IMR-90 (cell line): Measurements from ENCODE around the gene SOX6. TPM values are rescaled to one million over a fixed set of nuclear protein-coding genes. Genes with fewer than 3 reads are reported as not detected.

Source experiments
- ATAC-seq: fragments of 200-7000 bp; cut with Tn5 transposase; 2 replicates; pipeline ENCODE4 v1.9.1; 2020; ENCODE audit warnings: low read depth, mild to moderate bottlenecking, moderate library complexity
- BruUV-seq: library from RNA; stranded (reverse); fragments of 400-500 nt; replicated peaks from 2 replicates; lab custom pipeline; 2021; lab: Mats Ljungman, UMichigan
- CTCF ChIA-PET: fragments of 300-600 bp; formaldehyde crosslinking; extraction: SDS; loops from one replicate; lab custom pipeline; 2021; ENCODE audit warnings: antibody characterized with exemption; lab: Yijun Ruan, JAX
- POLR2A ChIA-PET: fragments of 300-600 bp; sonication (Branson Sonifier 250); formaldehyde crosslinking; loops from one replicate; lab custom pipeline; 2022; ENCODE audit warnings: antibody characterized with exemption; ENCODE audit not compliant: unreplicated experiment; lab: Charles Lee
- DNase-seq: peaks from one replicate; pipeline ENCODE4 v3.0.0; 2013
- H2AFZ ChIP-seq: replicated peaks from 2 replicates; pipeline ENCODE3; 2013; ENCODE audit warnings: low read length, mild to moderate bottlenecking; ENCODE audit not compliant: poor library complexity
- H2AK5ac ChIP-seq: 2 replicates; pipeline ENCODE4 v1.6.1; 2013; ENCODE audit warnings: low read depth, low read length, inconsistent platforms
- H2AK9ac ChIP-seq: replicated peaks from 2 replicates; pipeline ENCODE3; 2013; ENCODE audit warnings: mild to moderate bottlenecking, low read depth, low read length, moderate library complexity; ENCODE audit not compliant: poor library complexity
- H2BK120ac ChIP-seq: 2 replicates; pipeline ENCODE4 v1.6.1; 2013; ENCODE audit warnings: low read depth, low read length, inconsistent platforms
- H2BK15ac ChIP-seq: 3 replicates; pipeline ENCODE4 v1.6.1; 2013; ENCODE audit warnings: low read depth, low read length, inconsistent platforms
- H2BK20ac ChIP-seq: 2 replicates; pipeline ENCODE4 v1.6.1; 2013; ENCODE audit warnings: low read depth, mild to moderate bottlenecking, inconsistent platforms, low read length, moderate library complexity
- H2BK5ac ChIP-seq: 2 replicates; pipeline ENCODE4 v1.6.1; 2013; ENCODE audit warnings: mild to moderate bottlenecking, low read depth, low read length, inconsistent platforms; ENCODE audit not compliant: poor library complexity, severe bottlenecking
- H3K14ac ChIP-seq: replicated peaks from 2 replicates; pipeline ENCODE4 v1.6.1; 2013; ENCODE audit warnings: low read depth, low read length, inconsistent platforms
- H3K18ac ChIP-seq: 2 replicates; pipeline ENCODE4 v1.6.1; 2013; ENCODE audit warnings: low read depth, low read length, control low read depth
- H3K23ac ChIP-seq: 2 replicates; pipeline ENCODE4 v1.6.1; 2013; ENCODE audit warnings: low read depth, low read length, inconsistent platforms
- H3K27ac ChIP-seq: 2 replicates; pipeline ENCODE4 v1.5.1; 2013; ENCODE audit warnings: mild to moderate bottlenecking, control low read depth, low read length; ENCODE audit not compliant: insufficient read depth
- H3K27me3 ChIP-seq: 2 replicates; pipeline ENCODE4 v1.6.1; 2013; ENCODE audit warnings: low read length; ENCODE audit not compliant: control insufficient read depth, insufficient read depth
- H3K36me3 ChIP-seq: 2 replicates; pipeline ENCODE4 v1.6.1; 2013; ENCODE audit warnings: low read length, mixed read lengths; ENCODE audit not compliant: control insufficient read depth, insufficient read depth
- H3K4ac ChIP-seq: 2 replicates; pipeline ENCODE4 v1.6.1; 2013; ENCODE audit warnings: low read depth, low read length, inconsistent platforms
- H3K4me1 ChIP-seq: 2 replicates; pipeline ENCODE4 v1.6.1; 2013; ENCODE audit warnings: low read length, mixed read lengths; ENCODE audit not compliant: control insufficient read depth, insufficient read depth
- H3K4me2 ChIP-seq: 2 replicates; pipeline ENCODE4 v1.6.1; 2013; ENCODE audit warnings: low read depth, mild to moderate bottlenecking, control low read depth, low read length, moderate library complexity
- H3K4me3 ChIP-seq: 2 replicates; pipeline ENCODE4 v1.5.1; 2013; ENCODE audit warnings: low read depth, mild to moderate bottlenecking, control low read depth, low read length, moderate library complexity; ENCODE audit not compliant: insufficient read depth
- H3K56ac ChIP-seq: 2 replicates; pipeline ENCODE4 v1.6.1; 2013; ENCODE audit warnings: low read length, inconsistent platforms; ENCODE audit not compliant: insufficient read depth; ENCODE audit errors: extremely low read depth
- H3K79me1 ChIP-seq, 2 experiments: 2 replicates each; pipeline ENCODE4 v1.6.1; 2013; ENCODE audit warnings: low read length in 2 of 2, inconsistent platforms in 1 of 2, low read depth in 1 of 2
- H3K9ac ChIP-seq: 2 replicates; pipeline ENCODE4 v1.6.1; 2013; ENCODE audit warnings: low read depth, low read length, control low read depth
- H3K9me1 ChIP-seq: 2 replicates; pipeline ENCODE4 v1.6.1; 2013; ENCODE audit warnings: low read length, inconsistent platforms; ENCODE audit not compliant: insufficient read depth
- H3K9me3 ChIP-seq: 2 replicates; pipeline ENCODE4 v1.6.1; 2013; ENCODE audit warnings: low read length; ENCODE audit not compliant: control insufficient read depth, insufficient read depth
- H4K20me1 ChIP-seq: 2 replicates; pipeline ENCODE4 v1.6.1; 2013; ENCODE audit warnings: low read length, inconsistent platforms; ENCODE audit not compliant: insufficient read depth
- H4K5ac ChIP-seq: 2 replicates; pipeline ENCODE4 v1.6.1; 2013; ENCODE audit warnings: mild to moderate bottlenecking, low read depth, low read length, control low read depth
- H4K8ac ChIP-seq, 2 experiments: 2 replicates each; pipeline ENCODE4 v1.6.1; 2013; ENCODE audit warnings: low read depth in 2 of 2, low read length in 2 of 2, control low read depth in 1 of 2, inconsistent platforms in 1 of 2
- H4K91ac ChIP-seq: 2 replicates; pipeline ENCODE4 v1.6.1; 2013; ENCODE audit warnings: low read depth, low read length, inconsistent platforms; ENCODE audit not compliant: insufficient read depth
- BHLHE40 ChIP-seq: fragments of 150-350 bp; IDR thresholded peaks from 2 replicates; pipeline ENCODE4 v1.6.1; 2016; ENCODE audit warnings: mild to moderate bottlenecking, low read depth, low read length
- MAZ ChIP-seq: IDR thresholded peaks from 2 replicates; pipeline ENCODE4 v1.6.1; 2012; ENCODE audit warnings: low read depth, mild to moderate bottlenecking, low read length, improper control_type of control experiment, moderate library complexity, borderline replicate concordance
- MXI1 ChIP-seq: IDR thresholded peaks from 2 replicates; pipeline ENCODE4 v1.6.1; 2012; ENCODE audit warnings: low read depth, mild to moderate bottlenecking, low read length, moderate library complexity, borderline replicate concordance
- RCOR1 ChIP-seq: IDR thresholded peaks from 2 replicates; pipeline ENCODE4 v1.6.1; 2012; ENCODE audit warnings: mild to moderate bottlenecking, low read length, improper control_type of control experiment; ENCODE audit not compliant: insufficient replicate concordance
- RFX5 ChIP-seq: IDR thresholded peaks from 2 replicates; pipeline ENCODE4 v1.8.0; 2012; ENCODE audit warnings: low read depth, mild to moderate bottlenecking, low read length, moderate library complexity
- SMC3 ChIP-seq: fragments of 150-350 bp; IDR thresholded peaks from 2 replicates; pipeline ENCODE4 v1.6.1; 2016; ENCODE audit warnings: low read depth, mild to moderate bottlenecking, antibody characterized with exemption, low read length, moderate library complexity
- WGBS, 2 experiments: methylation state at CpG; one replicate each; pipeline versions ENCODE4 v1.1.5 to v1.1.7; 2013; ENCODE audit warnings: missing lambda C conversion rate in 2 of 2; ENCODE audit not compliant: insufficient read length in 1 of 2; ENCODE audit errors: extremely low coverage in 2 of 2; 5-methylcytosine and 5-hydroxymethylcytosine counted together
- dilution Hi-C: fragments of 300-500 bp; cut with HindIII; formaldehyde crosslinking; loops from one replicate; pipeline ENCODE4 v1.14.3; 2018; ENCODE audit warnings: low sequenced_read_pairs; ENCODE audit not compliant: unreplicated experiment
- in situ Hi-C: fragments of 300-500 bp; cut with MboI; formaldehyde crosslinking; loops from 3 replicates; pipeline ENCODE4 v1.14.3; 2019; ENCODE audit warnings: low sequenced_read_pairs, inconsistent platforms, mixed read lengths
- intact Hi-C: fragments of 100-400 bp; cut with micrococcal nuclease; formaldehyde crosslinking; loops from 2 replicates; pipeline ENCODE4 v1.10.0; 2022
- polyA plus RNA-seq, 3 experiments: library from polyadenylated mRNA; depleted of rRNA; stranded (reverse); fragments of >200 nt; gene quantifications; 2 replicates each; pipeline ENCODE4 v1.2.3, GENCODE V29; 2012; ENCODE audit warnings: low replicate concordance in 1 of 3
- total RNA-seq: library from RNA; depleted of rRNA; stranded (reverse); fragments of >200 nt; gene quantifications from 2 replicates; pipeline ENCODE4 v1.2.3, GENCODE V29; 2012
- TF ChIP-seq, protein P1 (sequence below): fragments of 150-350 bp; IDR thresholded peaks from 2 replicates; pipeline ENCODE4 v1.6.1; 2016; ENCODE audit warnings: low read depth, mild to moderate bottlenecking, low read length, moderate library complexity, borderline replicate concordance
- TF ChIP-seq, protein P2 (sequence below): conservative IDR thresholded peaks from 2 replicates; pipeline ENCODE4 v1.5.1; 2012; ENCODE audit warnings: mild to moderate bottlenecking, low read depth, low read length, improper control_type of control experiment

SOX6 gene
- total and polyA plus RNA-seq, 2 of the 4 experiments (the other 2 are of a cell fraction) = 1.7 to 7.7 TPM

GRCh38 chr11:15965562-15966250 is 390.6 kb downstream of the SOX6 start:
- H3K27me3 ChIP-seq = no peaks in the 10 kb centered on the region
- no peak overlapping the region for H3K4me3 ChIP-seq
- ATAC-seq (no peak), DNase-seq (no peak)
- in situ Hi-C loops (no loop called here), dilution Hi-C loops (no loop called here), intact Hi-C loops (no loop called here)
- no peak overlapping the region for H2BK5ac ChIP-seq
- no peak overlapping the region for H4K91ac ChIP-seq
- BruUV-seq = no TSS peak
- H3K4me1 ChIP-seq = peaks cover 11% of the 10 kb centered on the region
- 0 out of 2 replicates have a peak overlapping the region, but pooled peaks have one; percentile 14 for H3K4ac ChIP-seq
- CTCF ChIA-PET = no interaction called here
- H4K8ac ChIP-seq = no peak overlapping the region
- H2AK9ac ChIP-seq = no peak overlapping the region
- TF ChIP-seq RCOR1 (no peak), MAZ (no peak), RFX5 (no peak), BHLHE40 (no peak), MXI1 (no peak), SMC3 (no peak)
- TF ChIP-seq, protein P1, sequence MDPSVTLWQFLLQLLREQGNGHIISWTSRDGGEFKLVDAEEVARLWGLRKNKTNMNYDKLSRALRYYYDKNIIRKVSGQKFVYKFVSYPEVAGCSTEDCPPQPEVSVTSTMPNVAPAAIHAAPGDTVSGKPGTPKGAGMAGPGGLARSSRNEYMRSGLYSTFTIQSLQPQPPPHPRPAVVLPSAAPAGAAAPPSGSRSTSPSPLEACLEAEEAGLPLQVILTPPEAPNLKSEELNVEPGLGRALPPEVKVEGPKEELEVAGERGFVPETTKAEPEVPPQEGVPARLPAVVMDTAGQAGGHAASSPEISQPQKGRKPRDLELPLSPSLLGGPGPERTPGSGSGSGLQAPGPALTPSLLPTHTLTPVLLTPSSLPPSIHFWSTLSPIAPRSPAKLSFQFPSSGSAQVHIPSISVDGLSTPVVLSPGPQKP = no peak
- TF ChIP-seq, protein P2, sequence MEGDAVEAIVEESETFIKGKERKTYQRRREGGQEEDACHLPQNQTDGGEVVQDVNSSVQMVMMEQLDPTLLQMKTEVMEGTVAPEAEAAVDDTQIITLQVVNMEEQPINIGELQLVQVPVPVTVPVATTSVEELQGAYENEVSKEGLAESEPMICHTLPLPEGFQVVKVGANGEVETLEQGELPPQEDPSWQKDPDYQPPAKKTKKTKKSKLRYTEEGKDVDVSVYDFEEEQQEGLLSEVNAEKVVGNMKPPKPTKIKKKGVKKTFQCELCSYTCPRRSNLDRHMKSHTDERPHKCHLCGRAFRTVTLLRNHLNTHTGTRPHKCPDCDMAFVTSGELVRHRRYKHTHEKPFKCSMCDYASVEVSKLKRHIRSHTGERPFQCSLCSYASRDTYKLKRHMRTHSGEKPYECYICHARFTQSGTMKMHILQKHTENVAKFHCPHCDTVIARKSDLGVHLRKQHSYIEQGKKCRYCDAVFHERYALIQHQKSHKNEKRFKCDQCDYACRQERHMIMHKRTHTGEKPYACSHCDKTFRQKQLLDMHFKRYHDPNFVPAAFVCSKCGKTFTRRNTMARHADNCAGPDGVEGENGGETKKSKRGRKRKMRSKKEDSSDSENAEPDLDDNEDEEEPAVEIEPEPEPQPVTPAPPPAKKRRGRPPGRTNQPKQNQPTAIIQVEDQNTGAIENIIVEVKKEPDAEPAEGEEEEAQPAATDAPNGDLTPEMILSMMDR = no peak
- H3K23ac ChIP-seq = no peak overlapping the region
- 0 out of 2 replicates have a peak overlapping the region, but pooled peaks have one; percentile 27 for H2AK5ac ChIP-seq
- WGBS, 2 experiments = 91% methylated on average over 4 of the region's 7 CpGs; no CpG with 5 or more reads in 1 of the 2 experiments
- no peak overlapping the region for H2AFZ ChIP-seq
- no peaks in the 10 kb centered on the region for H3K36me3 ChIP-seq
- H3K9me3 ChIP-seq = no peaks in the 10 kb centered on the region
- 0 out of 2 replicates have a peak overlapping the region, but pooled peaks have one; percentile 36 for H2BK120ac ChIP-seq
- no peaks in the 10 kb centered on the region; a peak in 1 of 4 replicates for H3K79me1 ChIP-seq
- no peak overlapping the region; the same call in 1 of the 2 replicates for H3K14ac ChIP-seq
- no peak overlapping the region for H4K5ac ChIP-seq
- no peak overlapping the region for H3K9ac ChIP-seq
- no peak overlapping the region for H2BK20ac ChIP-seq
- H4K20me1 ChIP-seq = no peaks in the 10 kb centered on the region
- no peak overlapping the region for H3K27ac ChIP-seq
- H3K56ac ChIP-seq = no peak overlapping the region
- no peak overlapping the region for H3K4me2 ChIP-seq
- no peak overlapping the region; the same call in 2 of the 3 replicates for H2BK15ac ChIP-seq
- no peak overlapping the region for H3K18ac ChIP-seq
- H3K9me1 ChIP-seq = peaks cover 5% of the 10 kb centered on the region; the same call in 1 of the 2 replicates
- POLR2A ChIA-PET = no interaction called here
